Endothelial cell (in vitro differentiated cells): Measurements from ENCODE around the gene RABL6. TPM values are rescaled to one million over a fixed set of nuclear protein-coding genes. Genes with fewer than 3 reads are reported as not detected.
"Not testable (repeated sequence)": the region's sequence is repeated elsewhere in the genome, so short reads cannot be mapped to it uniquely, and the experiment has no call there.

Source experiments
- DNase-seq: peaks from one replicate; pipeline ENCODE4 v3.0.0; 2021; ENCODE audit warnings: low spot score
- H3K27ac Mint-ChIP-seq: one replicate; pipeline ENCODE4 v1.8.0; 2021; ENCODE audit warnings: mixed read lengths, inconsistent platforms; ENCODE audit not compliant: unreplicated experiment
- H3K27me3 Mint-ChIP-seq: one replicate; pipeline ENCODE4 v1.8.0; 2021; ENCODE audit warnings: mild to moderate bottlenecking, moderate library complexity, mixed read lengths, inconsistent platforms; ENCODE audit not compliant: unreplicated experiment
- H3K36me3 Mint-ChIP-seq: one replicate; pipeline ENCODE4 v1.8.0; 2021; ENCODE audit warnings: mild to moderate bottlenecking, low read depth, mixed read lengths, inconsistent platforms; ENCODE audit not compliant: unreplicated experiment
- H3K4me1 Mint-ChIP-seq: one replicate; pipeline ENCODE4 v1.8.0; 2021; ENCODE audit warnings: mild to moderate bottlenecking, mixed read lengths, inconsistent platforms; ENCODE audit not compliant: unreplicated experiment
- H3K4me3 Mint-ChIP-seq: one replicate; pipeline ENCODE4 v1.8.0; 2021; ENCODE audit warnings: mild to moderate bottlenecking, mixed read lengths, inconsistent platforms; ENCODE audit not compliant: unreplicated experiment
- H3K9me3 Mint-ChIP-seq: one replicate; pipeline ENCODE4 v1.8.0; 2021; ENCODE audit warnings: mixed read lengths, inconsistent platforms; ENCODE audit not compliant: unreplicated experiment
- CTCF ChIP-seq: fragments of 200-600 bp; sonication (generic); IDR thresholded peaks from one replicate; pipeline ENCODE4 v1.5.0; 2021; ENCODE audit warnings: antibody characterized with exemption; ENCODE audit not compliant: unreplicated experiment
- total RNA-seq: library from RNA; stranded (reverse); fragmentation: NEBNext Ultra II Directional; extraction: Animal tissue kit (Norgen Biotek cat#: 25700); gene quantifications from one replicate; pipeline ENCODE4 v1.2.1, GENCODE V29; 2021; ENCODE audit not compliant: unreplicated experiment

The RABL6 gene
- total RNA-seq, 1 donor from 2014 or later: 88.4 TPM

- Mint-ChIP-seq H3K36me3 (peaks cover 13% of the 10 kb centered on the region), H3K4me1 (no peaks in the 10 kb centered on the region), H3K27ac (no peak overlapping the region), H3K9me3 (no peaks in the 10 kb centered on the region), H3K27me3 (peaks cover 7% of the 10 kb centered on the region), H3K4me3 (no peak overlapping the region)
- no peak for DNase-seq
- TF ChIP-seq CTCF: no peak
Measured at GRCh38 chr9:136831720-136832104, 24.0 kb downstream of the RABL6 start.

- Mint-ChIP-seq H3K36me3 (peaks cover 13% of the 10 kb centered on the region), H3K27me3 (peaks cover 7% of the 10 kb centered on the region), H3K4me1 (no peaks in the 10 kb centered on the region), H3K27ac (no peak overlapping the region), H3K9me3 (no peaks in the 10 kb centered on the region), H3K4me3 (no peak overlapping the region)
- TF ChIP-seq CTCF: no peak
- no peak for DNase-seq
Measured at GRCh38 chr9:136832581-136832980, 24.8 kb downstream of the RABL6 start.

GRCh38 chr9:136833381-136834048, 25.8 kb downstream of the RABL6 start:
- not testable (repeated sequence) for H3K27ac Mint-ChIP-seq, H3K4me1 Mint-ChIP-seq, DNase-seq, H3K9me3 Mint-ChIP-seq, H3K27me3 Mint-ChIP-seq
- Mint-ChIP-seq H3K36me3 (peaks cover 13% of the 10 kb centered on the region), H3K4me3 (peak overlapping the region; percentile 85)

GRCh38 chr9:136835162-136835931, 27.6 kb downstream of the RABL6 start:
- TF ChIP-seq CTCF: no peak
- Mint-ChIP-seq H3K4me3 (no peak overlapping the region), H3K27me3 (peaks cover 13% of the 10 kb centered on the region), H3K36me3 (peaks cover 17% of the 10 kb centered on the region), H3K27ac (no peak overlapping the region), H3K4me1 (no peaks in the 10 kb centered on the region), H3K9me3 (no peaks in the 10 kb centered on the region)
- no peak for DNase-seq

GRCh38 chr9:136835932-136836904, 28.5 kb downstream of the RABL6 start:
- Mint-ChIP-seq H3K4me3 (no peak overlapping the region), H3K27me3 (peaks cover 13% of the 10 kb centered on the region), H3K27ac (no peak overlapping the region), H3K9me3 (no peaks in the 10 kb centered on the region), H3K4me1 (no peaks in the 10 kb centered on the region), H3K36me3 (peaks cover 14% of the 10 kb centered on the region)
- TF ChIP-seq CTCF: no peak
- DNase-seq: no peak
